ACC112 (cell line): Measurements from ENCODE around the gene IGFLR1.

Experiments used
- H2AFZ ChIP-seq: fragments of 200-600 bp; sonication (generic); one replicate; pipeline ENCODE4 v1.6.0; 2017; ENCODE audit warnings: antibody characterized with exemption, low read length; ENCODE audit not compliant: unreplicated experiment
- H3K27ac ChIP-seq: fragments of 200-600 bp; sonication (generic); 2 replicates; pipeline ENCODE4 v1.5.1; 2014; ENCODE audit warnings: low read depth, mild to moderate bottlenecking, antibody characterized with exemption, low read length, moderate library complexity
- H3K27me3 ChIP-seq: fragments of 200-600 bp; sonication (generic); 2 replicates; pipeline ENCODE4 v1.6.1; 2014; ENCODE audit warnings: mild to moderate bottlenecking, antibody characterized with exemption, low read length, moderate library complexity, mixed read lengths; ENCODE audit not compliant: insufficient read depth
- H3K36me3 ChIP-seq: fragments of 200-600 bp; sonication (generic); 2 replicates; pipeline ENCODE4 v1.6.1; 2016; ENCODE audit warnings: mild to moderate bottlenecking, antibody characterized with exemption, low read length, moderate library complexity, mixed read lengths; ENCODE audit not compliant: insufficient read depth
- H3K4me1 ChIP-seq: fragments of 200-600 bp; sonication (generic); one replicate; pipeline ENCODE4 v1.6.1; 2016; ENCODE audit warnings: low read length, mixed read lengths; ENCODE audit not compliant: insufficient read depth, unreplicated experiment, control insufficient read depth
- H3K4me3 ChIP-seq: fragments of 200-600 bp; sonication (generic); 2 replicates; pipeline ENCODE4 v1.5.1; 2014; ENCODE audit warnings: mild to moderate bottlenecking, low read depth, low read length
- H3K79me2 ChIP-seq: fragments of 200-600 bp; sonication (generic); one replicate; pipeline ENCODE4 v1.6.0; 2016; ENCODE audit warnings: low read length; ENCODE audit not compliant: control insufficient read depth, unreplicated experiment, insufficient read depth

The IGFLR1 gene

GRCh38 chr19:35742121-35742724, at the start of gene IGFLR1:
Gene IGFLR1, minus strand, starts transcription at chr19:35742452. Its CDS starts 1,272 bp downstream, at chr19:35741180.
- Histone ChIP-seq H3K79me2 (peaks cover 13% of the 10 kb centered on the region), H3K27me3 (no peaks in the 10 kb centered on the region), H3K36me3 (no peaks in the 10 kb centered on the region), H3K27ac (no peak within 1 kb of the TSS), H3K4me3 (no peak within 1 kb of the TSS), H2AFZ (no peak within 1 kb of the TSS), H3K4me1 (peaks cover 6% of the 10 kb centered on the region)

- Histone ChIP-seq H3K79me2 (no peaks in the 10 kb centered on the region), H3K27me3 (peaks cover 4% of the 10 kb centered on the region; the same call in 1 of the 2 replicates), H2AFZ (no peak overlapping the region), H3K4me1 (peaks cover 11% of the 10 kb centered on the region), H3K27ac (no peak overlapping the region), H3K4me3 (no peak overlapping the region), H3K36me3 (no peaks in the 10 kb centered on the region)
These were observed 49.6 kb upstream of the IGFLR1 start for GRCh38 chr19:35791814-35792279.

GRCh38 chr19:35790981-35791813, 48.9 kb upstream of the IGFLR1 start:
- Histone ChIP-seq H3K27ac (no peak overlapping the region), H3K4me1 (peaks cover 11% of the 10 kb centered on the region), H3K4me3 (no peak overlapping the region), H3K79me2 (no peaks in the 10 kb centered on the region), H2AFZ (no peak overlapping the region), H3K27me3 (no peaks in the 10 kb centered on the region), H3K36me3 (no peaks in the 10 kb centered on the region)

- Histone ChIP-seq H3K27me3 (no peaks in the 10 kb centered on the region), H3K4me1 (peaks cover 11% of the 10 kb centered on the region), H2AFZ (no peak overlapping the region), H3K4me3 (no peak overlapping the region), H3K79me2 (no peaks in the 10 kb centered on the region), H3K27ac (no peak overlapping the region), H3K36me3 (no peaks in the 10 kb centered on the region)
These were observed 48.0 kb upstream of the IGFLR1 start for GRCh38 chr19:35789978-35790944.

- Histone ChIP-seq H3K27ac (no peak overlapping the region), H3K27me3 (no peaks in the 10 kb centered on the region)
These were observed 47.1 kb upstream of the IGFLR1 start for GRCh38 chr19:35789195-35789977.

GRCh38 chr19:35788205-35788960, 46.1 kb upstream of the IGFLR1 start:
- H3K79me2 ChIP-seq, result no peaks in the 10 kb centered on the region

More at GRCh38 chr19:35789195-35789977, 47.1 kb upstream of the IGFLR1 start:
- Histone ChIP-seq H3K4me1 (peaks cover 11% of the 10 kb centered on the region), H2AFZ (no peak overlapping the region), H3K4me3 (no peak overlapping the region), H3K36me3 (no peaks in the 10 kb centered on the region), H3K79me2 (no peaks in the 10 kb centered on the region)

GRCh38 chr19:35787227-35787799, 45.1 kb upstream of the IGFLR1 start:
- no peaks in the 10 kb centered on the region for H3K36me3 ChIP-seq

More at GRCh38 chr19:35788205-35788960, 46.1 kb upstream of the IGFLR1 start:
- Histone ChIP-seq H3K4me1 (peaks cover 5% of the 10 kb centered on the region), H3K27me3 (no peaks in the 10 kb centered on the region), H3K36me3 (no peaks in the 10 kb centered on the region), H2AFZ (no peak overlapping the region), H3K4me3 (no peak overlapping the region), H3K27ac (no peak overlapping the region)

GRCh38 chr19:35786299-35787160, 44.3 kb upstream of the IGFLR1 start:
- H3K36me3 ChIP-seq, result no peaks in the 10 kb centered on the region
- no peak overlapping the region for H3K4me3 ChIP-seq
- no peaks in the 10 kb centered on the region for H3K4me1 ChIP-seq
- H2AFZ ChIP-seq, result no peak overlapping the region
- H3K79me2 ChIP-seq, result no peaks in the 10 kb centered on the region
- no peaks in the 10 kb centered on the region for H3K27me3 ChIP-seq
- no peak overlapping the region for H3K27ac ChIP-seq

More at GRCh38 chr19:35787227-35787799, 45.1 kb upstream of the IGFLR1 start:
- no peaks in the 10 kb centered on the region for H3K79me2 ChIP-seq
- no peak overlapping the region for H3K4me3 ChIP-seq
- no peaks in the 10 kb centered on the region for H3K27me3 ChIP-seq
- no peak overlapping the region for H3K27ac ChIP-seq
- no peaks in the 10 kb centered on the region for H3K4me1 ChIP-seq
- no peak overlapping the region for H2AFZ ChIP-seq

- H3K36me3 ChIP-seq, result no peaks in the 10 kb centered on the region
These were observed 43.0 kb upstream of the IGFLR1 start for GRCh38 chr19:35785339-35785627.

More at GRCh38 chr19:35785339-35785627, 43.0 kb upstream of the IGFLR1 start:
- no peak overlapping the region for H3K4me3 ChIP-seq
- H3K4me1 ChIP-seq, result no peaks in the 10 kb centered on the region
- no peaks in the 10 kb centered on the region for H3K27me3 ChIP-seq
- H3K27ac ChIP-seq, result no peak overlapping the region
- H2AFZ ChIP-seq, result no peak overlapping the region
- H3K79me2 ChIP-seq, result no peaks in the 10 kb centered on the region
